HEK293 (cell line): ENCODE results near the gene PYGM.

Source experiments
- CTCF ChIA-PET: fragments of 350-600 bp; formaldehyde crosslinking; extraction: SDS; loops from one replicate; lab custom pipeline; 2021; ENCODE audit warnings: antibody characterized with exemption; lab: Yijun Ruan, JAX
- POLR2A ChIA-PET: fragments of 300-600 bp; formaldehyde crosslinking; extraction: SDS; loops from one replicate; lab custom pipeline; 2020; ENCODE audit warnings: antibody characterized with exemption, inconsistent platforms; lab: Yijun Ruan, JAX
- H3K27ac ChIP-seq: fragments of 200-500 bp; sonication (Bioruptor generic); 2 replicates; pipeline ENCODE4 v1.5.1; 2014; ENCODE audit warnings: low read depth, low read length, control low read depth, inconsistent platforms; ENCODE audit errors: extremely low read depth
- H3K36me3 ChIP-seq, 2 experiments: fragments of 200-500 bp in 1 of 2; sonication (Bioruptor generic) in 1 of 2; 1 replicate in 1 of 2; 2 replicates in 1 of 2; pipeline ENCODE4 v1.5.1; 2014 to 2017; ENCODE audit warnings: inconsistent platforms in 2 of 2, low read length in 2 of 2; ENCODE audit not compliant: control insufficient read depth in 2 of 2, insufficient read depth in 1 of 2
- H3K4me1 ChIP-seq: fragments of 200-500 bp; sonication (Bioruptor generic); 2 replicates; pipeline ENCODE4 v1.5.1; 2014; ENCODE audit warnings: mild to moderate bottlenecking, low read length, inconsistent platforms; ENCODE audit not compliant: control insufficient read depth, insufficient read depth
- H3K4me3 ChIP-seq: 2 replicates; pipeline ENCODE4 v1.5.1; 2011; ENCODE audit warnings: low read depth, mild to moderate bottlenecking, control low read depth, low read length, moderate library complexity
- H3K9me3 ChIP-seq: fragments of 200-500 bp; sonication (Bioruptor generic); 2 replicates; pipeline ENCODE4 v1.5.1; 2014; ENCODE audit warnings: low read depth, low read length, inconsistent platforms; ENCODE audit not compliant: control insufficient read depth, insufficient read depth
- KLF9 ChIP-seq: fragments of 450-650 bp; formaldehyde crosslinking; IDR thresholded peaks from 2 replicates; pipeline ENCODE4 v1.5.1; 2016; ENCODE audit warnings: missing biosample characterization, missing genetic modification characterization, low read depth
- MEIS1 ChIP-seq: sonication (generic); formaldehyde crosslinking; IDR thresholded peaks from 2 replicates; pipeline ENCODE4 v1.8.1; 2022; ENCODE audit warnings: missing genetic modification reagents, mild to moderate bottlenecking, borderline replicate concordance
- MZF1 ChIP-seq: fragments of 450-650 bp; formaldehyde crosslinking; IDR thresholded peaks from 2 replicates; pipeline ENCODE4 v1.5.1; 2017; ENCODE audit warnings: missing biosample characterization, missing genetic modification characterization, borderline replicate concordance
- TRIM28 ChIP-seq: IDR thresholded peaks from 2 replicates; pipeline ENCODE4 v1.6.1; 2011; ENCODE audit warnings: low read length, control low read depth, borderline replicate concordance
- ZBTB44 ChIP-seq: fragments of 450-650 bp; IDR thresholded peaks from 2 replicates; pipeline ENCODE4 v1.5.1; 2018; ENCODE audit warnings: missing biosample characterization, mild to moderate bottlenecking, missing genetic modification characterization
- ZBTB8A ChIP-seq: fragments of 450-650 bp; formaldehyde crosslinking; IDR thresholded peaks from 2 replicates; pipeline ENCODE4 v1.5.1; 2016; ENCODE audit warnings: missing biosample characterization, missing genetic modification characterization
- ZFP3 ChIP-seq: fragments of 450-650 bp; formaldehyde crosslinking; IDR thresholded peaks from 2 replicates; pipeline ENCODE4 v1.5.1; 2016; ENCODE audit warnings: low read depth, missing biosample characterization, missing genetic modification characterization
- ZNF2 ChIP-seq: fragments of 450-650 bp; formaldehyde crosslinking; IDR thresholded peaks from 2 replicates; pipeline ENCODE4 v1.5.1; 2016; ENCODE audit warnings: missing biosample characterization, missing genetic modification characterization
- ZNF239 ChIP-seq: fragments of 450-650 bp; formaldehyde crosslinking; IDR thresholded peaks from 2 replicates; pipeline ENCODE4 v1.5.1; 2016; ENCODE audit warnings: missing biosample characterization, missing genetic modification characterization
- ZNF324 ChIP-seq: fragments of 450-650 bp; formaldehyde crosslinking; IDR thresholded peaks from 2 replicates; pipeline ENCODE4 v1.5.1; 2016; ENCODE audit warnings: missing biosample characterization, missing genetic modification characterization
- ZNF510 ChIP-seq: fragments of 450-650 bp; formaldehyde crosslinking; IDR thresholded peaks from 2 replicates; pipeline ENCODE4 v1.5.1; 2018; ENCODE audit warnings: mild to moderate bottlenecking, missing genetic modification characterization, missing biosample characterization; ENCODE audit not compliant: insufficient replicate concordance
- ZNF529 ChIP-seq: fragments of 450-650 bp; formaldehyde crosslinking; IDR thresholded peaks from 2 replicates; pipeline ENCODE4 v1.5.1; 2017; ENCODE audit warnings: missing genetic modification characterization, missing biosample characterization; ENCODE audit not compliant: insufficient replicate concordance
- ZNF549 ChIP-seq: fragments of 450-650 bp; IDR thresholded peaks from 2 replicates; pipeline ENCODE4 v1.5.1; 2018; ENCODE audit warnings: missing biosample characterization, missing genetic modification characterization, mild to moderate bottlenecking, inconsistent platforms, moderate library complexity
- ZNF571 ChIP-seq: fragments of 450-650 bp; formaldehyde crosslinking; IDR thresholded peaks from 2 replicates; pipeline ENCODE4 v1.5.0; 2017; ENCODE audit warnings: missing biosample characterization, missing genetic modification characterization
- ZNF747 ChIP-seq: fragments of 450-650 bp; formaldehyde crosslinking; IDR thresholded peaks from 2 replicates; pipeline ENCODE4 v1.5.1; 2016; ENCODE audit warnings: missing biosample characterization, missing genetic modification characterization
- ZNF76 ChIP-seq: fragments of 450-650 bp; formaldehyde crosslinking; IDR thresholded peaks from 2 replicates; pipeline ENCODE4; 2016; ENCODE audit warnings: low read depth, missing biosample characterization, missing genetic modification characterization, borderline replicate concordance
- ZNF768 ChIP-seq: fragments of 450-650 bp; formaldehyde crosslinking; IDR thresholded peaks from 2 replicates; pipeline ENCODE4 v1.5.1; 2018; ENCODE audit warnings: missing biosample characterization, mild to moderate bottlenecking, missing genetic modification characterization
- TF ChIP-seq, protein P1 (sequence below): fragments of 450-650 bp; formaldehyde crosslinking; IDR thresholded peaks from 2 replicates; pipeline ENCODE4 v1.5.1; 2016; ENCODE audit warnings: missing biosample characterization, missing genetic modification characterization
- TF ChIP-seq, protein P2 (sequence below): fragments of 450-650 bp; formaldehyde crosslinking; IDR thresholded peaks from 2 replicates; pipeline ENCODE4 v1.5.0; 2017; ENCODE audit warnings: missing biosample characterization, missing genetic modification characterization, borderline replicate concordance
- TF ChIP-seq, protein P3 (sequence below): sonication (generic); formaldehyde crosslinking; IDR thresholded peaks from 2 replicates; pipeline ENCODE4 v1.8.1; 2022; ENCODE audit warnings: mild to moderate bottlenecking, moderate library complexity, missing genetic modification reagents
- TF ChIP-seq, protein P4 (sequence below): fragments of 450-650 bp; formaldehyde crosslinking; IDR thresholded peaks from 2 replicates; pipeline ENCODE4 v1.5.1; 2016; ENCODE audit warnings: missing biosample characterization, missing genetic modification characterization

Gene PYGM

DNA sequence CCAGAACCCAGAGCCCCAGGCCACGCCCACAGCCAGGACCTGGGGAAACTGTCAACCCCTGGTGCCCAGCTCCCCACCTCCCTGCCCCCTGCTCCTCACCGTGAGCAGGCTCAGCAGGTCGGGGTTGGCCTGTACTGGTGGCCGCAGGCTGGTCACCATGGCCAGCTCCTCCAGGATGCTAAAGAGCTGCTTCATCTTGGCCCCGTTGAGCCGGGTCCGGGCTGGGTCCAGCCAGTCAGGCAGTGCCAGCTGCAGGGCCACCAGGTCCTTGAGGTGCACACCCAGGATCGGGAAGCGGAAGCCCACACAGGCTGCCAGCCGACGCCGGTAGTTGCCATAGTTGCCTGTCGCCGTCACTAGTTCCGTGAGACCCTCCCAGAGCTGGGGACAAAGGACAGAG lies 23.1 kb downstream of the PYGM start:
- POLR2A ChIA-PET, result interaction anchor here (0.6 kb wide), 1 partner anchor 15 kb away, joined by 3 read pairs; no protein-coding TSS in a partner anchor

GRCh38 chr11:64735725-64736259 lies 24.0 kb downstream of the PYGM start:
- ChIA-PET CTCF (interaction anchor here (0.7 to 1.4 kb wide), 5 partner anchors 8 to 47 kb away, joined by 3 to 6 read pairs (median 4); no protein-coding TSS in a partner anchor), POLR2A (interaction anchor here (0.6 kb wide), 2 partner anchors 14 to 28 kb away, joined by 3 read pairs; no protein-coding TSS in a partner anchor)
- Histone ChIP-seq H3K4me1 (no peaks in the 10 kb centered on the region), H3K4me3 (no peak overlapping the region), H3K9me3 (no peaks in the 10 kb centered on the region), H3K36me3 (no peaks in the 10 kb centered on the region), H3K27ac (no peak overlapping the region)
- TF ChIP-seq ZNF549 (tag by site-specific recombination), result no peak
- TF ChIP-seq ZNF747 (tag by site-specific recombination), result no peak
- TF ChIP-seq ZNF768 (tag by site-specific recombination), result no peak
- no peak for TF ChIP-seq ZNF2 (tag by site-specific recombination)
- TF ChIP-seq ZNF239 (tag by site-specific recombination), result no peak
- no peak for TF ChIP-seq ZFP3
- TF ChIP-seq ZNF529 (tag by site-specific recombination), result no peak
- TF ChIP-seq, protein P1, sequence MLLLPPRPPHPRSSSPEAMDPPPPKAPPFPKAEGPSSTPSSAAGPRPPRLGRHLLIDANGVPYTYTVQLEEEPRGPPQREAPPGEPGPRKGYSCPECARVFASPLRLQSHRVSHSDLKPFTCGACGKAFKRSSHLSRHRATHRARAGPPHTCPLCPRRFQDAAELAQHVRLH, result no peak
- no peak for TF ChIP-seq MEIS1 (CRISPR knock-in tag)
- TF ChIP-seq ZNF571 (tag by site-specific recombination), result no peak
- no peak for TF ChIP-seq TRIM28
- TF ChIP-seq, protein P2, sequence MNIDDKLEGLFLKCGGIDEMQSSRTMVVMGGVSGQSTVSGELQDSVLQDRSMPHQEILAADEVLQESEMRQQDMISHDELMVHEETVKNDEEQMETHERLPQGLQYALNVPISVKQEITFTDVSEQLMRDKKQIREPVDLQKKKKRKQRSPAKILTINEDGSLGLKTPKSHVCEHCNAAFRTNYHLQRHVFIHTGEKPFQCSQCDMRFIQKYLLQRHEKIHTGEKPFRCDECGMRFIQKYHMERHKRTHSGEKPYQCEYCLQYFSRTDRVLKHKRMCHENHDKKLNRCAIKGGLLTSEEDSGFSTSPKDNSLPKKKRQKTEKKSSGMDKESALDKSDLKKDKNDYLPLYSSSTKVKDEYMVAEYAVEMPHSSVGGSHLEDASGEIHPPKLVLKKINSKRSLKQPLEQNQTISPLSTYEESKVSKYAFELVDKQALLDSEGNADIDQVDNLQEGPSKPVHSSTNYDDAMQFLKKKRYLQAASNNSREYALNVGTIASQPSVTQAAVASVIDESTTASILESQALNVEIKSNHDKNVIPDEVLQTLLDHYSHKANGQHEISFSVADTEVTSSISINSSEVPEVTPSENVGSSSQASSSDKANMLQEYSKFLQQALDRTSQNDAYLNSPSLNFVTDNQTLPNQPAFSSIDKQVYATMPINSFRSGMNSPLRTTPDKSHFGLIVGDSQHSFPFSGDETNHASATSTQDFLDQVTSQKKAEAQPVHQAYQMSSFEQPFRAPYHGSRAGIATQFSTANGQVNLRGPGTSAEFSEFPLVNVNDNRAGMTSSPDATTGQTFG (tag by site-specific recombination), result no peak
- no peak for TF ChIP-seq MZF1
- TF ChIP-seq, protein P3, sequence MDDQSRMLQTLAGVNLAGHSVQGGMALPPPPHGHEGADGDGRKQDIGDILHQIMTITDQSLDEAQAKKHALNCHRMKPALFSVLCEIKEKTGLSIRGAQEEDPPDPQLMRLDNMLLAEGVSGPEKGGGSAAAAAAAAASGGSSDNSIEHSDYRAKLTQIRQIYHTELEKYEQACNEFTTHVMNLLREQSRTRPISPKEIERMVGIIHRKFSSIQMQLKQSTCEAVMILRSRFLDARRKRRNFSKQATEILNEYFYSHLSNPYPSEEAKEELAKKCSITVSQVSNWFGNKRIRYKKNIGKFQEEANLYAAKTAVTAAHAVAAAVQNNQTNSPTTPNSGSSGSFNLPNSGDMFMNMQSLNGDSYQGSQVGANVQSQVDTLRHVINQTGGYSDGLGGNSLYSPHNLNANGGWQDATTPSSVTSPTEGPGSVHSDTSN, result no peak
- TF ChIP-seq ZNF324, result no peak
- TF ChIP-seq KLF9 (tag by site-specific recombination), result no peak
- no peak for TF ChIP-seq ZBTB44 (tag by site-specific recombination)
- no peak for TF ChIP-seq ZBTB8A
- no peak for TF ChIP-seq ZNF510 (tag by site-specific recombination)
- TF ChIP-seq, all 188 proteins: peak for 0

More for the DNA sequence above, 23.1 kb downstream of the PYGM start:
- Histone ChIP-seq H3K9me3 (no peaks in the 10 kb centered on the region), H3K36me3 (no peaks in the 10 kb centered on the region), H3K4me1 (no peaks in the 10 kb centered on the region), H3K27ac (no peak overlapping the region)
- no peak for TF ChIP-seq ZNF76 (tag by site-specific recombination)
- TF ChIP-seq, protein P4, sequence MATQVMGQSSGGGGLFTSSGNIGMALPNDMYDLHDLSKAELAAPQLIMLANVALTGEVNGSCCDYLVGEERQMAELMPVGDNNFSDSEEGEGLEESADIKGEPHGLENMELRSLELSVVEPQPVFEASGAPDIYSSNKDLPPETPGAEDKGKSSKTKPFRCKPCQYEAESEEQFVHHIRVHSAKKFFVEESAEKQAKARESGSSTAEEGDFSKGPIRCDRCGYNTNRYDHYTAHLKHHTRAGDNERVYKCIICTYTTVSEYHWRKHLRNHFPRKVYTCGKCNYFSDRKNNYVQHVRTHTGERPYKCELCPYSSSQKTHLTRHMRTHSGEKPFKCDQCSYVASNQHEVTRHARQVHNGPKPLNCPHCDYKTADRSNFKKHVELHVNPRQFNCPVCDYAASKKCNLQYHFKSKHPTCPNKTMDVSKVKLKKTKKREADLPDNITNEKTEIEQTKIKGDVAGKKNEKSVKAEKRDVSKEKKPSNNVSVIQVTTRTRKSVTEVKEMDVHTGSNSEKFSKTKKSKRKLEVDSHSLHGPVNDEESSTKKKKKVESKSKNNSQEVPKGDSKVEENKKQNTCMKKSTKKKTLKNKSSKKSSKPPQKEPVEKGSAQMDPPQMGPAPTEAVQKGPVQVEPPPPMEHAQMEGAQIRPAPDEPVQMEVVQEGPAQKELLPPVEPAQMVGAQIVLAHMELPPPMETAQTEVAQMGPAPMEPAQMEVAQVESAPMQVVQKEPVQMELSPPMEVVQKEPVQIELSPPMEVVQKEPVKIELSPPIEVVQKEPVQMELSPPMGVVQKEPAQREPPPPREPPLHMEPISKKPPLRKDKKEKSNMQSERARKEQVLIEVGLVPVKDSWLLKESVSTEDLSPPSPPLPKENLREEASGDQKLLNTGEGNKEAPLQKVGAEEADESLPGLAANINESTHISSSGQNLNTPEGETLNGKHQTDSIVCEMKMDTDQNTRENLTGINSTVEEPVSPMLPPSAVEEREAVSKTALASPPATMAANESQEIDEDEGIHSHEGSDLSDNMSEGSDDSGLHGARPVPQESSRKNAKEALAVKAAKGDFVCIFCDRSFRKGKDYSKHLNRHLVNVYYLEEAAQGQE (tag by site-specific recombination), result 0 out of 2 replicates have a peak, but pooled peaks have one; percentile 21
- TF ChIP-seq, all 188 proteins: peak for 1
- CTCF ChIA-PET, result interaction anchor here (0.7 to 1.4 kb wide), 2 partner anchors 31 to 48 kb away, joined by 3 to 4 read pairs; no protein-coding TSS in a partner anchor
- no peak overlapping the region for H3K4me3 ChIP-seq
